Measurements from ENCODE around the gene BRPF1.

GRCh38 chr3:9777694-9778021 lies 46.1 kb downstream of the BRPF1 start:
- TF ChIP-seq EZH2 (IDR thresholded peaks at IDR 0.05; ENCODE audit: borderline replicate concordance, insufficient read depth, low read depth, low read length, poor library complexity, severe bottlenecking) (no peak), CTCF (IDR thresholded peaks at IDR 0.05) (no peak)
